HEK293 (cell line): ENCODE measurements around the gene SLC39A3.

Source experiments
- CTCF ChIA-PET: fragments of 350-600 bp; formaldehyde crosslinking; extraction: SDS; loops from one replicate; lab custom pipeline; 2021; ENCODE audit warnings: antibody characterized with exemption; lab: Yijun Ruan, JAX
- POLR2A ChIA-PET: fragments of 300-600 bp; formaldehyde crosslinking; extraction: SDS; loops from one replicate; lab custom pipeline; 2020; ENCODE audit warnings: antibody characterized with exemption, inconsistent platforms; lab: Yijun Ruan, JAX
- H3K27ac ChIP-seq: fragments of 200-500 bp; sonication (Bioruptor generic); 2 replicates; pipeline ENCODE4 v1.5.1; 2014; ENCODE audit warnings: low read depth, low read length, control low read depth, inconsistent platforms; ENCODE audit errors: extremely low read depth
- H3K36me3 ChIP-seq, 2 experiments: fragments of 200-500 bp in 1 of 2; sonication (Bioruptor generic) in 1 of 2; 1 replicate in 1 of 2; 2 replicates in 1 of 2; pipeline ENCODE4 v1.5.1; 2014 to 2017; ENCODE audit warnings: inconsistent platforms in 2 of 2, low read length in 2 of 2; ENCODE audit not compliant: control insufficient read depth in 2 of 2, insufficient read depth in 1 of 2
- H3K4me1 ChIP-seq: fragments of 200-500 bp; sonication (Bioruptor generic); 2 replicates; pipeline ENCODE4 v1.5.1; 2014; ENCODE audit warnings: mild to moderate bottlenecking, low read length, inconsistent platforms; ENCODE audit not compliant: control insufficient read depth, insufficient read depth
- H3K4me3 ChIP-seq: 2 replicates; pipeline ENCODE4 v1.5.1; 2011; ENCODE audit warnings: low read depth, mild to moderate bottlenecking, control low read depth, low read length, moderate library complexity
- H3K9me3 ChIP-seq: fragments of 200-500 bp; sonication (Bioruptor generic); 2 replicates; pipeline ENCODE4 v1.5.1; 2014; ENCODE audit warnings: low read depth, low read length, inconsistent platforms; ENCODE audit not compliant: control insufficient read depth, insufficient read depth
- KLF10 ChIP-seq: fragments of 450-650 bp; IDR thresholded peaks from 2 replicates; pipeline ENCODE4 v1.5.1; 2018; ENCODE audit warnings: missing biosample characterization, mild to moderate bottlenecking, missing genetic modification characterization
- SCRT2 ChIP-seq: fragments of 450-650 bp; formaldehyde crosslinking; IDR thresholded peaks from 2 replicates; pipeline ENCODE4 v1.5.1; 2016; ENCODE audit warnings: missing biosample characterization, missing genetic modification characterization
- SP2 ChIP-seq: fragments of 450-650 bp; formaldehyde crosslinking; IDR thresholded peaks from 2 replicates; pipeline ENCODE4 v1.5.1; 2016; ENCODE audit warnings: missing biosample characterization, missing genetic modification characterization
- SP7 ChIP-seq: fragments of 450-650 bp; formaldehyde crosslinking; IDR thresholded peaks from 2 replicates; pipeline ENCODE4 v1.5.1; 2016; ENCODE audit warnings: missing biosample characterization, missing genetic modification characterization
- WT1 ChIP-seq: fragments of 450-650 bp; formaldehyde crosslinking; IDR thresholded peaks from 2 replicates; pipeline ENCODE4 v1.5.1; 2016; ENCODE audit warnings: missing biosample characterization, missing genetic modification characterization
- ZBTB17 ChIP-seq: fragments of 450-650 bp; formaldehyde crosslinking; IDR thresholded peaks from 2 replicates; pipeline ENCODE4 v1.5.1; 2016; ENCODE audit warnings: missing biosample characterization, missing genetic modification characterization
- ZBTB20 ChIP-seq: fragments of 450-650 bp; formaldehyde crosslinking; IDR thresholded peaks from 2 replicates; pipeline ENCODE4 v1.5.1; 2016; ENCODE audit warnings: missing biosample characterization, missing genetic modification characterization
- ZEB2 ChIP-seq: fragments of 450-650 bp; formaldehyde crosslinking; IDR thresholded peaks from 2 replicates; pipeline ENCODE4 v1.5.1; 2016; ENCODE audit warnings: missing biosample characterization, missing genetic modification characterization
- ZIC2 ChIP-seq: fragments of 450-650 bp; formaldehyde crosslinking; IDR thresholded peaks from 2 replicates; pipeline ENCODE4 v1.5.1; 2016; ENCODE audit warnings: missing biosample characterization, missing genetic modification characterization
- ZNF114 ChIP-seq: fragments of 450-650 bp; formaldehyde crosslinking; IDR thresholded peaks from 2 replicates; pipeline ENCODE4 v1.5.0; 2017; ENCODE audit warnings: missing biosample characterization, missing genetic modification characterization
- ZNF274 ChIP-seq, 2 experiments: fragments of 200-500 bp in 1 of 2; fragments of 450-650 bp in 1 of 2; sonication (Bioruptor generic) in 1 of 2; formaldehyde crosslinking in 1 of 2; IDR thresholded peaks; 2 replicates each; pipeline versions ENCODE4 v1.5.1 to v1.6.1; 2014 to 2016; ENCODE audit warnings: borderline replicate concordance in 1 of 2, inconsistent platforms in 1 of 2, low read length in 1 of 2, missing biosample characterization in 1 of 2, missing genetic modification characterization in 1 of 2
- ZNF571 ChIP-seq: fragments of 450-650 bp; formaldehyde crosslinking; IDR thresholded peaks from 2 replicates; pipeline ENCODE4 v1.5.0; 2017; ENCODE audit warnings: missing biosample characterization, missing genetic modification characterization
- ZNF623 ChIP-seq: fragments of 450-650 bp; formaldehyde crosslinking; IDR thresholded peaks from 2 replicates; pipeline ENCODE4 v1.5.1; 2016; ENCODE audit warnings: missing biosample characterization, missing genetic modification characterization
- ZNF658 ChIP-seq: fragments of 450-650 bp; formaldehyde crosslinking; IDR thresholded peaks from 2 replicates; pipeline ENCODE4; 2016; ENCODE audit warnings: missing biosample characterization, missing genetic modification characterization
- ZNF776 ChIP-seq: fragments of 450-650 bp; formaldehyde crosslinking; IDR thresholded peaks from 2 replicates; pipeline ENCODE4 v1.5.0; 2017; ENCODE audit warnings: missing biosample characterization, missing genetic modification characterization, borderline replicate concordance
- TF ChIP-seq, protein P1 (sequence below): fragments of 450-650 bp; formaldehyde crosslinking; IDR thresholded peaks from 2 replicates; pipeline ENCODE4 v1.5.1; 2017; ENCODE audit warnings: missing biosample characterization, mild to moderate bottlenecking, missing genetic modification characterization, moderate library complexity
- TF ChIP-seq, protein P2 (sequence below): fragments of 450-650 bp; formaldehyde crosslinking; IDR thresholded peaks from 2 replicates; pipeline ENCODE4 v1.5.1; 2016; ENCODE audit warnings: missing biosample characterization, missing genetic modification characterization

Gene SLC39A3

DNA sequence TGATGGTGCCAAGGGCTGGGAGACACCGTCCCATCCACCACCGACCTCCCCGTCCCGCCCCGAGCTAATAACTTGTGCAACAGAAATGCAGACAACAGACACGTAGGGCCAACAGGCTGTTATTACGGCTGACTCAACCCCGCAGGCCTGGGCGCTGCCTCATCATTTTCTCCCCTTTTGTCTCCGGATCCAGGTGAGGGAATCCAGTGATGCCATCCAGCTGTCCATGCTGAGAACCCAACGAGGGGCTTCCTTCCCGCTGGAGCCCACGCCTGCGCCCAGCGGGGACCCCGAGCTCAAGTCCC is 12.2 kb downstream of the SLC39A3 start:
- POLR2A ChIA-PET: interaction anchor here (0.6 kb wide), 1 partner anchor 28 kb away, joined by 3 read pairs; no protein-coding TSS in a partner anchor
- TF ChIP-seq WT1 (tag by site-specific recombination) (no peak), SCRT2 (tag by site-specific recombination) (peak; percentile 96), SP7 (0 out of 2 replicates have a peak, but pooled peaks have one; percentile 30), ZIC2 (tag by site-specific recombination) (0 out of 2 replicates have a peak, but pooled peaks have one; percentile 7)
- TF ChIP-seq, all 188 proteins: peak for 3
- H3K4me3 ChIP-seq: no peak overlapping the region

DNA sequence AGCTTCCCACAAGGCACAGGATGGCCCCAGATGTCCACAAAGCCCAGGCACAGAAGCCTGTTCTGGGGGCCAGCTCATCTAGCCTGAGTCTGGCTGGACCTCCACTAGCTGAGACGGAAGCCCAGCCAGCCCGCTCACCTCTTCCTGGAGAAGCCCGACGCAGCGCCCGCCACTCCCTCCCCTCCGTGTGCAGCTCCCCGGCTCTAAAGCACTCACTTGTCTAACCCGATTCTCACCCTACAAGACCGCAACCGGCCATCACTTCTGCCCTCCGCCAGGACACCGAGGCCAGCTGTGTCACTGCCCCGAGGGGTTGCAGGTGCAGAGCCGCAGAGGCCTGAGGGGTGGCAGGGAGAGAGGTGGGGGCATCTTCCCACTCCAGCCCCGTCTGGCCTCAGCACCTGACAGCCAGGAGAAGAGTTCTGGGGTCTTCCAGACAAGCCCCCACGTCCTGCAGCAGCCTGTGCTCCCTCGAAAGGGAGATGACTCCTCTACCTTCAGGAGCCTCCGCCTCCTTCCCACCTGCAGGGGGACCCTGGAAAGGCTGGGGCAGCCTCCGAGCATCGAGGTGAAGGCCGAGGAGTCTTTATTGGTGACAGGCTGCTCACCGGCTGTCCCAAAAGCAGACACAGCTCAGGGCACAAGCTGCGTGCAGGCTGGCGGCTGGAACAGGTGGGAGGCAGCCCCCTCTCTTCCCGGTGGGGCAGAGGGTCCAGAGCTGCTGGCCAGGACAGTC is 12.7 kb downstream of the SLC39A3 start:
- Histone ChIP-seq H3K9me3 (no peaks in the 10 kb centered on the region), H3K4me1 (no peaks in the 10 kb centered on the region), H3K27ac (no peak overlapping the region), H3K4me3 (no peak overlapping the region), H3K36me3 (peaks cover 0 to 5% of the 10 kb centered on the region in 2 experiments; a peak in 1 of 3 replicates)
- ChIA-PET POLR2A (interaction anchor here (0.6 kb wide), 1 partner anchor 29 kb away, joined by 3 read pairs; no protein-coding TSS in a partner anchor), CTCF (interaction anchor here (1.3 to 1.9 kb wide), 2 partner anchors 22 to 79 kb away, joined by 3 to 5 read pairs; no protein-coding TSS in a partner anchor)
- no peak for TF ChIP-seq ZNF776 (tag by site-specific recombination)
- TF ChIP-seq, protein P1, sequence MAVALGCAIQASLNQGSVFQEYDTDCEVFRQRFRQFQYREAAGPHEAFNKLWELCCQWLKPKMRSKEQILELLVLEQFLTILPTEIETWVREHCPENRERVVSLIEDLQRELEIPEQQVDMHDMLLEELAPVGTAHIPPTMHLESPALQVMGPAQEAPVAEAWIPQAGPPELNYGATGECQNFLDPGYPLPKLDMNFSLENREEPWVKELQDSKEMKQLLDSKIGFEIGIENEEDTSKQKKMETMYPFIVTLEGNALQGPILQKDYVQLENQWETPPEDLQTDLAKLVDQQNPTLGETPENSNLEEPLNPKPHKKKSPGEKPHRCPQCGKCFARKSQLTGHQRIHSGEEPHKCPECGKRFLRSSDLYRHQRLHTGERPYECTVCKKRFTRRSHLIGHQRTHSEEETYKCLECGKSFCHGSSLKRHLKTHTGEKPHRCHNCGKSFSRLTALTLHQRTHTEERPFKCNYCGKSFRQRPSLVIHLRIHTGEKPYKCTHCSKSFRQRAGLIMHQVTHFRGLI (tag by site-specific recombination): peak; percentile 89

More for the DNA sequence above, 12.2 kb downstream of the SLC39A3 start:
- Histone ChIP-seq H3K9me3 (no peaks in the 10 kb centered on the region), H3K36me3 (peaks cover 0 to 10% of the 10 kb centered on the region in 2 experiments; a peak in 1 of 3 replicates), H3K27ac (no peak overlapping the region), H3K4me1 (no peaks in the 10 kb centered on the region)
- CTCF ChIA-PET: interaction anchor here (1.3 to 1.4 kb wide), 2 partner anchors 22 to 79 kb away, joined by 3 to 9 read pairs; no protein-coding TSS in a partner anchor

DNA sequence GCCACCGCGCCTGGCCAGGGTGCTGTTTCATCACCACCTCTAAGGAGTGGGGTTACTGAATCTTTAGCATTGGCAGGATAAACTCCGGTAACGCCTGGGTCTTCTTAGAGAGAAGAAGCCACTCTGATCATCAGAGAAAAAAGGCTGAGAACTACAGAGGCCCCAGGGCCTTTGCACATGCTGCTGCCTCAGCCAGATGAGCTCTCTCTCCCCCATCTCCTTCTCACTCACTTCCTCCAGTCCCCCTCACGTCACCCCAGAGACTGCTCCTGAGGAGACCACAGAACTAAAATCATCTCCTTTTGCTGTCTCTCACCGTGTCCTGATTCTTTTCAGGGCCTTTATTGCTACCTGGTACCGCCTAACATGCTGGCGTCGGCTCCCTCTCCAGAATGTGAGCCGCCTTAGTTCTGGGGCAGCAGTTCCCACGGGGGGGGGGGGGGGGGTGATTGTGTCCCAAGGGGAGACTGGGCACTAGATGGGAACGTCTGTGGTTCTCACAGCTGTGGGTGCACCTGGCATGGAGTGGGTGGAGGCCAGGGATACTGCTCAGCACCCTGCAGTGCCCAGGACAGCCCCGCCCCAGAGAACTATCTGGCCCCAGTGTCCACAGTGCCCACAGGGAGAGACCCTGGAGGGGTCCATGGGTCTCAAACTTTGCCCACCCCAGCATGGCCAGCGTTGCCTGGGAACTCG is 13.5 kb downstream of the SLC39A3 start:
- POLR2A ChIA-PET: no interaction called here
- H3K4me1 ChIP-seq: no peaks in the 10 kb centered on the region
- TF ChIP-seq ZNF114 (tag by site-specific recombination): no peak
- no peak for TF ChIP-seq ZBTB20 (tag by site-specific recombination)
- TF ChIP-seq ZEB2 (tag by site-specific recombination): no peak
- TF ChIP-seq ZBTB17 (tag by site-specific recombination): no peak
- TF ChIP-seq SP2: no peak
- no peak for TF ChIP-seq ZNF274 (IDR thresholded peaks at IDR 0.05; ENCODE audit: low read length)
- no peak for TF ChIP-seq ZNF274 (tag by site-specific recombination; IDR thresholded peaks at IDR 0.05; ENCODE audit: borderline replicate concordance)
- no peak for TF ChIP-seq ZNF658
- peak; percentile 97 for TF ChIP-seq ZNF623 (tag by site-specific recombination)
- TF ChIP-seq ZNF571 (tag by site-specific recombination): no peak
- TF ChIP-seq, protein P2, sequence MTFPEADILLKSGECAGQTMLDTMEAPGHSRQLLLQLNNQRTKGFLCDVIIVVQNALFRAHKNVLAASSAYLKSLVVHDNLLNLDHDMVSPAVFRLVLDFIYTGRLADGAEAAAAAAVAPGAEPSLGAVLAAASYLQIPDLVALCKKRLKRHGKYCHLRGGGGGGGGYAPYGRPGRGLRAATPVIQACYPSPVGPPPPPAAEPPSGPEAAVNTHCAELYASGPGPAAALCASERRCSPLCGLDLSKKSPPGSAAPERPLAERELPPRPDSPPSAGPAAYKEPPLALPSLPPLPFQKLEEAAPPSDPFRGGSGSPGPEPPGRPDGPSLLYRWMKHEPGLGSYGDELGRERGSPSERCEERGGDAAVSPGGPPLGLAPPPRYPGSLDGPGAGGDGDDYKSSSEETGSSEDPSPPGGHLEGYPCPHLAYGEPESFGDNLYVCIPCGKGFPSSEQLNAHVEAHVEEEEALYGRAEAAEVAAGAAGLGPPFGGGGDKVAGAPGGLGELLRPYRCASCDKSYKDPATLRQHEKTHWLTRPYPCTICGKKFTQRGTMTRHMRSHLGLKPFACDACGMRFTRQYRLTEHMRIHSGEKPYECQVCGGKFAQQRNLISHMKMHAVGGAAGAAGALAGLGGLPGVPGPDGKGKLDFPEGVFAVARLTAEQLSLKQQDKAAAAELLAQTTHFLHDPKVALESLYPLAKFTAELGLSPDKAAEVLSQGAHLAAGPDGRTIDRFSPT (tag by site-specific recombination): 0 out of 2 replicates have a peak, but pooled peaks have one; percentile 11
- no peak for TF ChIP-seq KLF10
- TF ChIP-seq, all 188 proteins: peak for 2
- H3K4me3 ChIP-seq: no peak overlapping the region
- no peak overlapping the region for H3K27ac ChIP-seq
- no peaks in the 10 kb centered on the region for H3K9me3 ChIP-seq
- CTCF ChIA-PET: interaction anchor here (0.7 to 1.9 kb wide), 2 partner anchors 23 to 24 kb away, joined by 3 to 5 read pairs; no protein-coding TSS in a partner anchor
- no peaks in the 10 kb centered on the region for H3K36me3 ChIP-seq
